A673 (cell line): Measurements from ENCODE around the gene EPB41L3.

Source experiments
- EZH2 ChIP-seq: fragments of 200-600 bp; sonication (generic); IDR thresholded peaks from 2 replicates; pipeline ENCODE4 v1.6.1; 2017; ENCODE audit warnings: borderline replicate concordance, low read depth, mild to moderate bottlenecking, mixed read lengths, antibody characterized with exemption, low read length; ENCODE audit not compliant: poor library complexity, severe bottlenecking
- TF ChIP-seq, protein P1 (sequence below): fragments of 300-800, 200-600 bp; sonication (generic); conservative IDR thresholded peaks from 2 replicates; pipeline ENCODE4 v1.5.1; 2017; ENCODE audit warnings: low read depth, mild to moderate bottlenecking, antibody characterized with exemption, low read length, moderate library complexity, mixed read lengths

DNA sequence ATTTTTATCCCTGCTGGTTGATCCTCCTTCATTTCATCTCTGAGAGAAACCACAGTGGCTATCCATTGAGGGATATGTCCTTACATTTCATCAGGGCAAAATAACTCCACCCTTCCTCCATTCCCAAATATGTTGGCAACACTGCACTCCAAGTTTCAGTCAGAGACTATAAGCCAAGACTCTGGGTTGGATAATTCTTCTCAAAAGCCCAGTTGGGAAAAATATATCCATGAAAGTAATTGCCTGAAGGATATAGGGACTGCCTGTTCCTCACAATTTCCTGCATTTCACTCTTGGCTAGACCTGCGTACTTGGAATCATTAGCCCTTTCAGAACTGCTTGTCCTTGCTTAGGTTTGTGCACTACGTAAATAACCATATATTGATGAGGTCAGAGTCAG lies 27.9 kb upstream of the EPB41L3 start:
- TF ChIP-seq, protein P1, sequence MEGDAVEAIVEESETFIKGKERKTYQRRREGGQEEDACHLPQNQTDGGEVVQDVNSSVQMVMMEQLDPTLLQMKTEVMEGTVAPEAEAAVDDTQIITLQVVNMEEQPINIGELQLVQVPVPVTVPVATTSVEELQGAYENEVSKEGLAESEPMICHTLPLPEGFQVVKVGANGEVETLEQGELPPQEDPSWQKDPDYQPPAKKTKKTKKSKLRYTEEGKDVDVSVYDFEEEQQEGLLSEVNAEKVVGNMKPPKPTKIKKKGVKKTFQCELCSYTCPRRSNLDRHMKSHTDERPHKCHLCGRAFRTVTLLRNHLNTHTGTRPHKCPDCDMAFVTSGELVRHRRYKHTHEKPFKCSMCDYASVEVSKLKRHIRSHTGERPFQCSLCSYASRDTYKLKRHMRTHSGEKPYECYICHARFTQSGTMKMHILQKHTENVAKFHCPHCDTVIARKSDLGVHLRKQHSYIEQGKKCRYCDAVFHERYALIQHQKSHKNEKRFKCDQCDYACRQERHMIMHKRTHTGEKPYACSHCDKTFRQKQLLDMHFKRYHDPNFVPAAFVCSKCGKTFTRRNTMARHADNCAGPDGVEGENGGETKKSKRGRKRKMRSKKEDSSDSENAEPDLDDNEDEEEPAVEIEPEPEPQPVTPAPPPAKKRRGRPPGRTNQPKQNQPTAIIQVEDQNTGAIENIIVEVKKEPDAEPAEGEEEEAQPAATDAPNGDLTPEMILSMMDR, result no peak
- TF ChIP-seq EZH2, result no peak
